Cardiac fibroblast (primary cell): Measurements from ENCODE around the gene HEATR5B.
"Not testable (repeated sequence)": the region's sequence is repeated elsewhere in the genome, so short reads cannot be mapped to it uniquely, and the experiment has no call there.

ENCODE experiments used
- DNase-seq, 2 donors: peaks; one replicate each; pipeline versions ENCODE4 v3.0.0 to v3.0.0-alpha.2; 2010; ENCODE audit warnings: low read depth in 2 of 2
- H3K4me3 ChIP-seq, 2 donors: replicated peaks in 1 of 2; 1 replicate in 1 of 2; 2 replicates in 1 of 2; pipeline ENCODE4 v1.5.1; 2011; ENCODE audit warnings: low read depth in 2 of 2, low read length in 2 of 2, mild to moderate bottlenecking in 2 of 2, moderate library complexity in 1 of 2
- TF ChIP-seq, protein P1 (sequence below): IDR thresholded peaks from one replicate; pipeline ENCODE4 v1.5.1; 2011; ENCODE audit warnings: low read depth, mild to moderate bottlenecking, low read length, inconsistent platforms

Gene HEATR5B

DNA sequence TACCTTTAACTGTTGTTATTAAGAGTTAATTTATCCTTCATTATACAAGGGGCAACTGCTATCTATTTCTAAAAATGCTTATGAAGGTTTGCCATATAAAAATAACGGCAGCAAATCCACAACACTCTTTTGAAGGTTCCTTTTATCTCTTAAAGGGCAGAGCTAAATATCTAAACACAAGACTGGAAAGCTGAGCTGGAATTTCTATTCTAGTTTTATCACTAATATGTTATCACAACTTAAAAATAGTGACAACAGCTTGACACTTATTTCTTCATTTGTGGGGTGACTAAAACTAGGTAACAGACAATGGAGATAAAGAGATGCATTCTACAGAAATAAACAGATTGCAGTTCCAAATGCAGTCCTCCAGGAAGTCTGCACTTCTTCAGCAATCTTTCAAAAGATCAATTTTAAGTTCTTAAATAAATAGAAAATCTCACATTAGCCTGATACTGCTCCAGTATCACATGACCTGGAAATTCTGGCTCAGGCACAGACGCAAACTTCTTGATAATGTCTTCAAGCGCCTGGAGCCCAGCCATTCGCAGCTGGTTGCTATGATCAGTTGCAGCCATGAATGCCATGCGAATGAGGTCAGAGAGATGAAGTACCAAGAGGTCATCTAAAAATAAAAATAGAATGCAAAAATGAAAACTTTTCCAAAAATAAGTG, 63.8 kb downstream of the HEATR5B start:
- DNase-seq: peak; percentile 82 to 84
- TF ChIP-seq, protein P1, sequence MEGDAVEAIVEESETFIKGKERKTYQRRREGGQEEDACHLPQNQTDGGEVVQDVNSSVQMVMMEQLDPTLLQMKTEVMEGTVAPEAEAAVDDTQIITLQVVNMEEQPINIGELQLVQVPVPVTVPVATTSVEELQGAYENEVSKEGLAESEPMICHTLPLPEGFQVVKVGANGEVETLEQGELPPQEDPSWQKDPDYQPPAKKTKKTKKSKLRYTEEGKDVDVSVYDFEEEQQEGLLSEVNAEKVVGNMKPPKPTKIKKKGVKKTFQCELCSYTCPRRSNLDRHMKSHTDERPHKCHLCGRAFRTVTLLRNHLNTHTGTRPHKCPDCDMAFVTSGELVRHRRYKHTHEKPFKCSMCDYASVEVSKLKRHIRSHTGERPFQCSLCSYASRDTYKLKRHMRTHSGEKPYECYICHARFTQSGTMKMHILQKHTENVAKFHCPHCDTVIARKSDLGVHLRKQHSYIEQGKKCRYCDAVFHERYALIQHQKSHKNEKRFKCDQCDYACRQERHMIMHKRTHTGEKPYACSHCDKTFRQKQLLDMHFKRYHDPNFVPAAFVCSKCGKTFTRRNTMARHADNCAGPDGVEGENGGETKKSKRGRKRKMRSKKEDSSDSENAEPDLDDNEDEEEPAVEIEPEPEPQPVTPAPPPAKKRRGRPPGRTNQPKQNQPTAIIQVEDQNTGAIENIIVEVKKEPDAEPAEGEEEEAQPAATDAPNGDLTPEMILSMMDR: no peak
- H3K4me3 ChIP-seq: no peak overlapping the region

DNA sequence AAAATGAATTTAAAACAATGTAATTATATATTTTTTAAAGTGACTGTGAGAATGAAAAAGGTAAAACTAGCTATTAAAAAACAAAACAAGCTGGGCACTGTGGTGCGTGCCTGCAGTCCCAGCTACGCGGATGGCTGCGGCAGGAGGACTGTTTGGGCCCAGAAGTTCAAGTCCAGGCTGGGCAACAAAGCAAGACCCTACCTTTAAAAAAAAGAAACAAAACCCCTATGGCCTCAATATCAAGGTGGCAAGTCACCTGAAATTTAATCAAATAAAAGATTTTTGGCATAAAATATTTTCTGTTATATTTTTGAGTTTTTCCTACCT, 70.9 kb downstream of the HEATR5B start:
- TF ChIP-seq, protein P1: no peak
- no peak for DNase-seq
- H3K4me3 ChIP-seq: no peak overlapping the region

DNA sequence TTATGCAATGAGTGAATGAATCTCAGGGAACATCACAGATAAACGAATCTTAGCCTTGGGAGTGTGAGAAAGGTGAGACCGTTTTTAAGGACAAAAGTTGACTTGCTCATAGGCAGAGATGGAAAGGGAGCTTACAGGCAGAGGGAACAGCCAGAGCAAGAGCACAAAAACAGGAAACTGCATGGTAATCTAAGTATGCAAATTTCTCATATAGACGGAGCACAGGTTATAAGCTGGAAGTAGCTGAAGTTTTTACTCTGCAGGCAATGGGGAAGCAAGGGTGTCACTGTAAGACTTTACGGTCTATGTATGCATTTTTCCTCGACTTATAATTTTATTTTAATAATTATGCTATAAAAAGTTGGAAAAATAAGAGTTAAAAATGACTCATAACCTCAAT, 73.0 kb downstream of the HEATR5B start:
- TF ChIP-seq, protein P1: no peak
- DNase-seq: no peak
- no peak overlapping the region for H3K4me3 ChIP-seq

DNA sequence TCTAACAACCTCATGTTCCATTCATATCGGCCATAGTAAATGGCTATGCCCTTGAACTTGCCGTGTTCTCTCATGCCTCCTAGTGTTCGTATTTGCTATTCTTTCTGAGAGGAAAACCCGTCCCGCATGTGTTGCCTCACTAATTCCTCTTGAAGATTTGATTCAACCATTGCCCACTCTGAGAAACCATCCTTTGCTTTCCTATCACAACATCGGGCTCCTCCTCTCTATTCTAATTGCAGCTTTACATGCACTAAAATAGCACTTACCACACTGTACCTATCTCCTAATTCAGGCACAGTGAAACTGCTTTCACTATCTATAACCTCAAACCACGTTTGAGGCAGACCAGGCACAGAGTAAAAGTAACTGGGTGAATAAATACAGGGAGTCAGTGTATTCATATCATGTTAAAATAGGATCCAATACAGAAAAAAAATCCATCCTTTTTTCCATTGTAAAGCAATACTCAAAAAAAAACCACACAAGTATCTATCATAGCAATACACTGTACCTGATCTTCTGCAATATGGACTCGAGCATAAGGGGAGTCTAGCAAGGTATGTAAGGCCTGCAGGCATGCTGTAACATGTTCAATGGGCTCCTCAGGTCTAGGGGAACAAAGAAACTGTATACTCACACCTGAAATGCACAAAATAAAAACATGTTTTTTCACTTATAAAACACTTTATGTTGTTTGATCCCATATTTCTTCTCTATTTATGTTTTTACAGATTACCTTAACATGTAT, 78.9 kb downstream of the HEATR5B start:
- no peak overlapping the region for H3K4me3 ChIP-seq
- TF ChIP-seq, protein P1: peak; percentile 63
- peak; percentile 52 to 53 for DNase-seq

DNA sequence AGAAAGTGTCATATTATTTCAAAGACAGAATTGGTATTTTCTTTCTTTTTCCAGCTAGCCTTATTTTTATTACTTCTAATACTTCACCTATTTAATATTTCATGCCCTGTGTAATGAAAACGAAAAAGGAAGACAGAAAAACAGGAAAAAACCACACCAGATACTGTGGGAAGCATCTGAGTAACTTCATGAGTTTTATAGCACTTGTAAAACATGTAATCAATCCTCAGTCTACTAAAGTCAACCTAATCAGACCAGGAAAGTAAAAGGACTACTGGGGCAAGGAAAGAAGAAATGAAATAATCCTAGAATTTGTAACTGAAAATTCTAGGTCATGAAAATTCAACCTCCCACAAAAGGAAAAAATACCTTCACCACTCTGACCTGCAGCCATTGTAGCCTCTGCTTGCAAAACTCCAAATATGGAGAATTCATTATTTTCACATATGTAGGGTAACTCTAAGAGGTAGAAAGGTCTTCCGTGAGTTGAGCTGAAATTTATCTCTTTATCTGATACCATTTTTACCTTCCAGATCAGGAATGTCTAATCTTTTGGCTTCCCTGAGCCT, 83.1 kb downstream of the HEATR5B start:
- DNase-seq: no peak
- TF ChIP-seq, protein P1: no peak

DNA sequence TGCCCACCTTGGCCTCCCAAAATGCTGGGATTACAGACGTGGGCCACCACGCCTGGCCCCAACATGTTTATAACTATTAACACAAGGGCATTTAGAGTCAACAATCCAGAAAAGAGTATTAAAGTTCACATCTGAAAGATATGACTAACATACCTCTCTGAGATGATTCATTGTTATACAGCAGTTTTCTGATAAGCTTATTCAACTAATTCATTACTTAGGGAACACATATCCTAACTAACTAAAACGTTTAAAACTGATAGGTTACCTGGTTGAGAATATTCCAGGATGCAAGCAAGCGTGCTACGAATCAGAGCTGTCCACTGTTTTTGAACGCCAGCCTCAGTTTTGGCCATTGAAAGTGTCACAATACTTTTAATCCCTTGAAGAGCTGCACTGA, 83.9 kb downstream of the HEATR5B start:
- no peak overlapping the region for H3K4me3 ChIP-seq
- DNase-seq: peak; percentile 3 to 14
- TF ChIP-seq, protein P1: no peak

More for the DNA sequence above, 83.1 kb downstream of the HEATR5B start:
- no peak overlapping the region for H3K4me3 ChIP-seq

DNA sequence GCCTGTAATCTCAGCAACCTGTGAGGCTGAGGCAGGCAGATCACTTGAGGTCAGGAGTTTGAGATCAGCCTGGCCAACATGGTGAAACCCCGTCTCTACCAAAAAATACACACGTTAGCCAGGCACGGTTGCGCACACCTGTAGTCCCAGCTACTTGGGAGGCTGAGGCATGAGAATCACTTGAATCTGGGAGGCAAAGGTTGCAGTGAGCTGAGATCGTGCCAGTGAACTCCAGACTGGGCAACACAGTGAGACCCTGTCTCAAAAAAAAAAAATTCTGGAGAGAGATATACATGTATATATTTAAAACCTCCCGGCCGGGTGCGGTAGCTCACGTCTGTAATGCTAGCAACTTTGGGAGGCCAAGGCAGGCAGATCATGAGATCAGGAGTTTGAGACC, 84.8 kb downstream of the HEATR5B start:
- H3K4me3 ChIP-seq, DNase-seq: not testable (repeated sequence)
